Ishikawa (cell line): ENCODE data around the gene KRTAP10-7.

Experiments used
- CEBPB ChIP-seq: IDR thresholded peaks from 2 replicates; pipeline ENCODE4 v1.6.1; 2012
- CREB1 ChIP-seq: IDR thresholded peaks from 2 replicates; pipeline ENCODE4 v1.6.1; 2012; ENCODE audit warnings: low read depth
- EGR1 ChIP-seq: IDR thresholded peaks from 2 replicates; pipeline ENCODE4 v1.6.1; 2012
- EP300 ChIP-seq: IDR thresholded peaks from 2 replicates; pipeline ENCODE4 v1.6.1; 2012; ENCODE audit warnings: borderline replicate concordance
- FOXM1 ChIP-seq: IDR thresholded peaks from 2 replicates; pipeline ENCODE4 v1.6.1; 2012; ENCODE audit warnings: low read depth, borderline replicate concordance
- NFIC ChIP-seq: IDR thresholded peaks from 2 replicates; pipeline ENCODE4 v1.6.1; 2012
- RAD21 ChIP-seq: IDR thresholded peaks from 2 replicates; pipeline ENCODE4 v1.6.1; 2012; ENCODE audit warnings: low read depth
- REST ChIP-seq: IDR thresholded peaks from 2 replicates; pipeline ENCODE4 v1.6.1; 2012; ENCODE audit warnings: low read depth, mild to moderate bottlenecking
- TAF1 ChIP-seq: IDR thresholded peaks from 2 replicates; pipeline ENCODE4 v1.6.1; 2012; ENCODE audit warnings: low read depth, mild to moderate bottlenecking
- TCF12 ChIP-seq: IDR thresholded peaks from 2 replicates; pipeline ENCODE4 v1.6.1; 2012; ENCODE audit warnings: low read depth
- TEAD4 ChIP-seq: IDR thresholded peaks from 2 replicates; pipeline ENCODE4 v1.6.1; 2012
- USF1 ChIP-seq: IDR thresholded peaks from 2 replicates; pipeline ENCODE4 v1.6.1; 2012
- YY1 ChIP-seq: IDR thresholded peaks from 2 replicates; pipeline ENCODE4 v1.6.1; 2012; ENCODE audit warnings: low read depth
- ZBTB7A ChIP-seq: IDR thresholded peaks from 2 replicates; pipeline ENCODE4 v1.6.1; 2012; ENCODE audit warnings: low read depth
- TF ChIP-seq, protein P1 (sequence below): IDR thresholded peaks from 2 replicates; pipeline ENCODE4 v1.6.1; 2012

KRTAP10-7 gene

DNA sequence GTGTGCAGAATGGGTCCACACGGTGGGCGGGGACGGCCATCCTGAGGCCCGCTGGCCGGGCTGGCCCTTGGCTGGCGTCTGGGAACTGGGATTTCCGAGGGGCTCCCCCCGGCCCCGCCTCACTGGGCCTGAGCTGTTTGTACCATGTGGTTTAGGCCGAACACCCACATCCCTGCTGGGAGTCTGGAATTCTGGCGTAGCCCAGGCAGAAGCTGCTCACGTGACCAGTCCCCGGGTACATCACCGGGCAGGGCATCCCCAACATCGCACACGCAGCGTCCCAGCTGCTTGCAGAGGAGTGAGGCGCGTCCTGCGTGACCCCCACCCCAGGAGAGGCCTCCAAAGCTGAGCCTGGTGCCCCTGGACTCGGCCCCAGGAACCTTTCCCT lies 2.1 kb downstream of the KRTAP10-7 start:
- TF ChIP-seq NFIC: no peak
- TF ChIP-seq USF1: peak; percentile 52; the same call in 1 of the 2 replicates

GRCh38 chr21:44603109-44603875 lies 2.9 kb downstream of the KRTAP10-7 start:
- TF ChIP-seq REST (no peak), EP300 (no peak), ZBTB7A (no peak), FOXM1 (no peak), EGR1 (no peak)
- TF ChIP-seq, protein P1, sequence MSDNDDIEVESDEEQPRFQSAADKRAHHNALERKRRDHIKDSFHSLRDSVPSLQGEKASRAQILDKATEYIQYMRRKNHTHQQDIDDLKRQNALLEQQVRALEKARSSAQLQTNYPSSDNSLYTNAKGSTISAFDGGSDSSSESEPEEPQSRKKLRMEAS: no peak

DNA sequence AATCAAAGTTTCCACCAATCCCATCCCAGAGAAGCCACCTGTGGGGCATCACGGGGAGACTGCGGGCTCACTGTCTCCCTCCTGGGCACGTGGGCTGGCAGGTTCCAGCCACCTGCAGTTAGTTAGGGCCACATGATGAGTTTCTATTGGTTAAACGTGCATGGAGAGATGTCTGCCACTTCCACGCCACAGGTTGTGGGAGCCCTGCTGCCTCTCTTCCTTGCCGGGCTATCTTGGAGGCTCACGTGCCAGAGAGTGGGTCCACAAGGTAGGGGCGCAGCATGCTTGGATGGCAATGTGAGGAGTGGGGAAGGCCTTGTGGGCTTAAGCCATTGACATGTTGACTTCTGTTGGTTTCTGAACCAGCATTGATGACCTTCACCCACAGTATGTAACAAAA lies 3.5 kb downstream of the KRTAP10-7 start:
- no peak for TF ChIP-seq TCF12
- no peak for TF ChIP-seq USF1
- TF ChIP-seq REST: no peak
- no peak for TF ChIP-seq TAF1
- TF ChIP-seq YY1: no peak
- no peak for TF ChIP-seq CREB1
- TF ChIP-seq TEAD4: no peak
- TF ChIP-seq FOXM1: no peak
- no peak for TF ChIP-seq RAD21
- no peak for TF ChIP-seq EP300
- no peak for TF ChIP-seq EGR1

GRCh38 chr21:44606495-44606894 lies 6.1 kb downstream of the KRTAP10-7 start:
- no peak for TF ChIP-seq TCF12

GRCh38 chr21:44609193-44609592 lies 8.8 kb downstream of the KRTAP10-7 start:
- TF ChIP-seq TCF12 (no peak), CREB1 (no peak), REST (no peak), EGR1 (no peak), FOXM1 (no peak), TAF1 (no peak), CEBPB (no peak), EP300 (no peak), RAD21 (no peak), YY1 (no peak), ZBTB7A (no peak), TEAD4 (no peak), NFIC (no peak), USF1 (no peak)
